ENCODE measurements around the gene DDX17. TPM values are rescaled to one million over a fixed set of nuclear protein-coding genes. Genes with fewer than 3 reads are reported as not detected.
A peak's percentile ranks its signal among the peaks of the same experiment; 100 is the strongest.

Gene DDX17
- total and polyA plus RNA-seq, 2 experiments from 2014 or later: 88.0 to 603 TPM

GRCh38 chr22:38453066-38453672 lies 52.9 kb downstream of the DDX17 start:
- Histone ChIP-seq H3K79me2 (replicated peaks; ENCODE audit: insufficient read depth) (no peaks in the 10 kb centered on the region), H3K27me3 (ENCODE audit: insufficient read depth) (peaks cover 54% of the 10 kb centered on the region), H3K9me2 (ENCODE audit: insufficient read depth) (no peaks in the 10 kb centered on the region), H3K36me3 (ENCODE audit: insufficient read depth) (no peaks in the 10 kb centered on the region), H3K27ac (ENCODE audit: low read depth) (no peak overlapping the region), H3K4me3 (no peak overlapping the region), H3K4me2 (no peak overlapping the region), H2AFZ (no peak overlapping the region), H4K20me1 (replicated peaks; ENCODE audit: insufficient read depth) (no peaks in the 10 kb centered on the region; the same call in 1 of the 2 replicates), H3F3A (replicated peaks; ENCODE audit: low read depth) (peaks cover 12% of the 10 kb centered on the region; the same call in 1 of the 2 replicates), H3K4me1 (ENCODE audit: insufficient read depth) (peaks cover 8% of the 10 kb centered on the region; the same call in 1 of the 2 replicates)
- TF ChIP-seq EZH2phosphoT487 (IDR thresholded peaks at IDR 0.05; ENCODE audit: unreplicated experiment) (no peak), CTCF (conservative IDR thresholded peaks at IDR 0.05; ENCODE audit: low read depth in 2 of 2) (no peak), NANOG (IDR thresholded peaks at IDR 0.05; ENCODE audit: borderline replicate concordance) (no peak), CREB1 (CRISPR knock-in tag; IDR thresholded peaks at IDR 0.05; ENCODE audit: low read depth) (no peak)
- TF ChIP-seq, protein P1, sequence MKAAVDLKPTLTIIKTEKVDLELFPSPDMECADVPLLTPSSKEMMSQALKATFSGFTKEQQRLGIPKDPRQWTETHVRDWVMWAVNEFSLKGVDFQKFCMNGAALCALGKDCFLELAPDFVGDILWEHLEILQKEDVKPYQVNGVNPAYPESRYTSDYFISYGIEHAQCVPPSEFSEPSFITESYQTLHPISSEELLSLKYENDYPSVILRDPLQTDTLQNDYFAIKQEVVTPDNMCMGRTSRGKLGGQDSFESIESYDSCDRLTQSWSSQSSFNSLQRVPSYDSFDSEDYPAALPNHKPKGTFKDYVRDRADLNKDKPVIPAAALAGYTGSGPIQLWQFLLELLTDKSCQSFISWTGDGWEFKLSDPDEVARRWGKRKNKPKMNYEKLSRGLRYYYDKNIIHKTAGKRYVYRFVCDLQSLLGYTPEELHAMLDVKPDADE (IDR thresholded peaks at IDR 0.05): no peak
- H3K27ac Mint-ChIP-seq: no peak overlapping the region
- no peaks in the 10 kb centered on the region; the same call in 2 of the 3 replicates for H3K36me3 Mint-ChIP-seq (ENCODE audit: low read depth)
- H3K4me1 Mint-ChIP-seq: peaks cover 33% of the 10 kb centered on the region
- H3K9me3 Mint-ChIP-seq: peaks cover 4% of the 10 kb centered on the region; the same call in 1 of the 3 replicates
- DNase-seq (ENCODE audit: low spot score) (no peak), ATAC-seq (no peak)
- peak overlapping the region; percentile 17; the same call in 1 of the 3 replicates for H3K4me3 Mint-ChIP-seq
- peaks cover 49% of the 10 kb centered on the region for H3K27me3 Mint-ChIP-seq (ENCODE audit: insufficient read depth, low read depth, poor library complexity)

GRCh38 chr22:38452373-38453065 lies 53.6 kb downstream of the DDX17 start:
- H3K4me1 Mint-ChIP-seq: peaks cover 33% of the 10 kb centered on the region
- peaks cover 48% of the 10 kb centered on the region for H3K27me3 Mint-ChIP-seq (ENCODE audit: insufficient read depth, low read depth, poor library complexity)
- no peak overlapping the region for H3K4me2 ChIP-seq
- H3K36me3 ChIP-seq (ENCODE audit: insufficient read depth): no peaks in the 10 kb centered on the region
- H3K36me3 Mint-ChIP-seq (ENCODE audit: low read depth): no peaks in the 10 kb centered on the region; the same call in 2 of the 3 replicates
- no peaks in the 10 kb centered on the region for H3K79me2 ChIP-seq (replicated peaks; ENCODE audit: insufficient read depth)
- no peaks in the 10 kb centered on the region for H3K9me2 ChIP-seq (ENCODE audit: insufficient read depth)
- H3K27me3 ChIP-seq (ENCODE audit: insufficient read depth): peaks cover 50% of the 10 kb centered on the region
- DNase-seq (ENCODE audit: low spot score) (peak; percentile 46), ATAC-seq (no peak; the same call in 2 of the 3 replicates)
- H3K4me1 ChIP-seq (ENCODE audit: insufficient read depth): peaks cover 8% of the 10 kb centered on the region; the same call in 1 of the 2 replicates
- H4K20me1 ChIP-seq (replicated peaks; ENCODE audit: insufficient read depth): no peaks in the 10 kb centered on the region; the same call in 1 of the 2 replicates
- H3K4me3 Mint-ChIP-seq: no peak overlapping the region; the same call in 2 of the 3 replicates
- no peak for TF ChIP-seq ZNF114 (CRISPR knock-in tag; IDR thresholded peaks at IDR 0.05)
- TF ChIP-seq EZH2 (IDR thresholded peaks at IDR 0.05; ENCODE audit: low read depth, unreplicated experiment): peak; percentile 28
- peaks cover 4% of the 10 kb centered on the region; the same call in 1 of the 3 replicates for H3K9me3 Mint-ChIP-seq
- no peak overlapping the region for H2AFZ ChIP-seq
- H3F3A ChIP-seq (replicated peaks; ENCODE audit: low read depth): peaks cover 11% of the 10 kb centered on the region; the same call in 1 of the 2 replicates
- no peak overlapping the region for H3K27ac ChIP-seq (ENCODE audit: low read depth)
- no peak overlapping the region for H3K27ac Mint-ChIP-seq
- H3K4me3 ChIP-seq: no peak overlapping the region

All from GM23338 (cell line).